ENCODE data around the gene COL5A3.

Gene COL5A3

GRCh38 chr19:9995999-9996398 lies 14.3 kb downstream of the COL5A3 start:
- no peak for TF ChIP-seq CTCF (conservative IDR thresholded peaks at IDR 0.05; ENCODE audit: low read depth, low read length)
- DNase-seq (ENCODE audit: low read depth): no peak
- no peak overlapping the region for H3K4me3 ChIP-seq (ENCODE audit: low read length)

DNA sequence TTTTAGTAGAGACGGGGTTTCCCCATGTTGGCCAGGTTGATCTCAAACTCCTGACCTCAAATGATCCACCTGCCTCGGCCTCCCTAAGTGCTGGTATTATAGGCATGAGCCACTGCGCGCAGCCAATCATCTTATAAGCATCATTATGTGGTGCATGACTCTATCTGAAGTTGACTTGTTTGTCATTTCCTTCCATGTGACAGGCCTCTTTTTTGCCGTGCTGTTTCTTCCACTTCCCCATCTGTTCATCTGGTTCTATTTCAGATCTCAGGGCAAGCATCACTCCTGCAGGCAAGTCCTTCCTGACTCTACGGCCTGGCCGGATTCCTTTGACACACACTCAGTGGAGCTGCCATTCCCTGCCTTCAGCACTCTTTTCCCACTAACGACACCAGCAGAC lies 15.2 kb downstream of the COL5A3 start:
- no peak overlapping the region for H3K4me3 ChIP-seq (ENCODE audit: low read length)
- no peak for DNase-seq (ENCODE audit: low read depth)
- TF ChIP-seq CTCF (conservative IDR thresholded peaks at IDR 0.05; ENCODE audit: low read depth, low read length): no peak

- no peak overlapping the region for H3K4me3 ChIP-seq (ENCODE audit: low read length)
- DNase-seq (ENCODE audit: low read depth): no peak
- no peak for TF ChIP-seq CTCF (conservative IDR thresholded peaks at IDR 0.05; ENCODE audit: low read depth, low read length)
Observed at GRCh38 chr19:9991425-9992191, 18.7 kb downstream of the COL5A3 start.

DNA sequence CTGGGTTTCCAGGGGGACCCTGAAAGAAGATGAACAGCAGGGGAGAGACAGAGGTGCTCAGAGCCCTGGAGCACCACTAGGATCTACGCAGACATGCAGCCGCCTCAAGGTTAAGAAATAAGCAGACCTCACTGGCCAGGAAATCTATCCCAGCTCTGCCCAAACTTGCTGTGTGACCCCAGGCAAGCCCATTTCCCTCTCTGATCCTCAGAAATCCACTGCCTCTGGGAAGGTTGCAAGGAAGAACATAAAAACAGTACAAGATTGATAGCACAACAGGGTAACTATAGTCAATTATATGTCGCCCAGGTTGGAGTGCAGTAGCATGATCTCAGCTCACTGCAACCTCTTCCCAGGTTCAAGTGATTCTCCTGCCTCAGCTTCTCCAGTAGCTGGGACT lies 20.8 kb downstream of the COL5A3 start:
- no peak for TF ChIP-seq CTCF (conservative IDR thresholded peaks at IDR 0.05; ENCODE audit: low read depth, low read length)
- no peak for DNase-seq (ENCODE audit: low read depth)
- H3K4me3 ChIP-seq (ENCODE audit: low read length): no peak overlapping the region

DNA sequence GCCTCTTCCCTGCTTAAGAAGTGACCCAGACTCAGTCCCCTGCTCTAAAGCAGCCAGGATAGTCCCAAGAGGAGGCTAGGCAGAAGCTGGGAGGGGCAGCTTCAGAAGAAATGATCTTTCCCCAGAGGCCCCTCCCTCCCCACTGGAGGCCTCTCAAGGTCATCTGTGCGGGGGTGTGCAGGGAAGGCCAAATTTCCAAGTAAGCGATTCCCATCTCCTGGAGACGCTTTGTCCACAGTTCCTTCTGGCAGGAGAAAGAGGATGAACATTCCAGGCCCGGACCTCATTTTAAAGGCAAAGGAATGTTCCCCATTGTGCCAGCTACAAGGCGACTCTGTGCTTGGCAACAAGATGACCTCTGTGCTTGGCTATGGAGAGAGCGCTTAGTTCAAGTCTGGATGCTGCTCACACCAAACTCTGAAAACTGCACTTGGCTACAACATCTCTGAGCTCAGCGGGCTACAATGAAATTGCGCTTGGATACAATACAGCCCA lies 23.5 kb downstream of the COL5A3 start:
- TF ChIP-seq CTCF (conservative IDR thresholded peaks at IDR 0.05; ENCODE audit: low read depth, low read length): no peak
- H3K4me3 ChIP-seq (ENCODE audit: low read length): no peak overlapping the region

DNA sequence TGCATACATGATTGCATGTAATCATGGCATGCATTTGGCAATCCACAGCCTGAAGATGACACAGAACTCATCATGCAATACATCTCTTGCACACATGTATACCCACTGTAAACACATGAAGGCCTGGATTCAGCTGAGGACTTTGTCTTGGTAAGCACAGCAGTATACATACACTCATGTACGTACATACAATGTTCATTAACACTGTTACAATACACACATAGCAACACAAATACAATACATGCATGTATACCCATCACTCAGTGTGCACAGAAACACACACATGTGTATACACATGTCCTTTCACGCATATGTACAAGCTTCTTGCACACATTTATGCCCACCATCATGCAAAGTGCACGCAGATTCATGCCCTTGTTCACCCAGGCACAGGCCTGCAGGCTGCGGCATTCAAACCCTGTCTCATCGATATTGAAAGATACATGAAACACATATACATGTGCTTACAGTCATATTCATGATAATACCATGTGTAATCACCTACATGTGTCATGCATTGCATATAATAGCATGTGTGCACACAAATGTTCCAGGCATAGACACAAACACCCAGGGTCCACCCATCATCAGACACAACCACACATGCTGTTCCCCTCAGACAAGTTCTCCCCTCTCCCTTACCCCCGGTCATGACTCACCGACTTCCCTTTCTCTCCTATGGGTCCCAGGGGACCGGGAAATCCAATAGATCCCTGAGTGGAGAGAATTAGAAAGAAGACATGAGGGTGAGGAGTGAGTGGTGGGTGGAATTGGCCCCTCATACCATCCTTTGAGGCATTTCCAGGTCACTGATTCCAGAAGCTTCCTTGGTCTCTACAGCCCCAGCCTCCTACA lies 28.7 kb downstream of the COL5A3 start:
- no peak for DNase-seq (ENCODE audit: low read depth)
- no peak overlapping the region for H3K4me3 ChIP-seq (ENCODE audit: low read length)
- no peak for TF ChIP-seq CTCF (conservative IDR thresholded peaks at IDR 0.05; ENCODE audit: low read depth, low read length)

More for the DNA sequence above, 23.5 kb downstream of the COL5A3 start:
- no peak for DNase-seq (ENCODE audit: low read depth)

All from retinal pigment epithelial cell (primary cell).